HCT116 (cell line): ENCODE measurements around the gene JDP2. TPM values are rescaled to one million over a fixed set of nuclear protein-coding genes. Genes with fewer than 3 reads are reported as not detected.

ENCODE experiments used
- ATAC-seq: fragments of 200-7000 bp; cut with Tn5 transposase; 2 replicates; pipeline ENCODE4 v1.9.1; 2020; ENCODE audit warnings: mild to moderate bottlenecking, moderate library complexity
- BruUV-seq: library from RNA; stranded (reverse); fragments of 400-500 nt; replicated peaks from 2 replicates; lab custom pipeline; 2021; lab: Mats Ljungman, UMichigan
- CTCF ChIA-PET: fragments of 300-600 bp; sonication (Branson Sonifier 250); formaldehyde crosslinking; loops from one replicate; lab custom pipeline; 2021; ENCODE audit warnings: antibody characterized with exemption; lab: Charles Lee
- POLR2A ChIA-PET: fragments of 300-600, 350-600 bp; sonication (Branson Sonifier 250); formaldehyde crosslinking; loops from one replicate; lab custom pipeline; 2021; ENCODE audit warnings: antibody characterized with exemption; lab: Charles Lee
- RAD21 ChIA-PET, 2 experiments: fragments of 300-600 bp; sonication (Branson Sonifier 250); formaldehyde crosslinking; loops; one replicate each; lab custom pipeline; 2023; ENCODE audit warnings: low total read pairs in 2 of 2; ENCODE audit not compliant: uncharacterized antibody in 2 of 2, unreplicated experiment in 2 of 2, low non-redundant PET in 1 of 2; lab: Charles Lee
- DNase-seq: peaks from one replicate; pipeline ENCODE4 v3.0.0-alpha.2; 2010; ENCODE audit warnings: low read depth, low spot score
- H2AFZ ChIP-seq: fragments of 200-600 bp; shearing (Covaris generic), sonication (generic); 2 replicates; pipeline ENCODE4 v1.6.1; 2017; ENCODE audit warnings: low read depth, mixed run types, mixed read lengths, antibody characterized with exemption, low read length; ENCODE audit not compliant: poor library complexity, severe bottlenecking
- H3K27ac ChIP-seq: 2 replicates; pipeline ENCODE4 v1.5.1; 2012; ENCODE audit warnings: low read depth, low read length
- H3K27me3 ChIP-seq: fragments of 200-600 bp; sonication (generic); 2 replicates; pipeline ENCODE4 v1.6.1; 2016; ENCODE audit warnings: mixed run types, low read length, mixed read lengths; ENCODE audit not compliant: insufficient read depth
- H3K36me3 ChIP-seq, 2 experiments: fragments of 200-500 bp in 1 of 2; fragments of 200-600 bp in 1 of 2; sonication (Bioruptor generic) in 1 of 2; sonication (generic) in 1 of 2; 2 replicates each; pipeline versions ENCODE4 v1.5.1 to v1.6.1; 2014 to 2016; ENCODE audit warnings: low read length in 2 of 2, inconsistent platforms in 1 of 2, mixed read lengths in 1 of 2, mixed run types in 1 of 2; ENCODE audit not compliant: insufficient read depth in 2 of 2, control insufficient read depth in 1 of 2
- H3K4me1 ChIP-seq, 2 experiments: fragments of 200-600 bp in 1 of 2; sonication (generic) in 1 of 2; 2 replicates each; pipeline versions ENCODE4 v1.5.1 to v1.6.1; 2012 to 2017; ENCODE audit warnings: low read length in 2 of 2, inconsistent platforms in 1 of 2, mild to moderate bottlenecking in 1 of 2, mixed read lengths in 1 of 2, mixed run types in 1 of 2, moderate library complexity in 1 of 2; ENCODE audit not compliant: insufficient read depth in 2 of 2, control insufficient read depth in 1 of 2
- H3K4me2 ChIP-seq: fragments of 200-600 bp; sonication (generic); 2 replicates; pipeline ENCODE4 v1.6.1; 2017; ENCODE audit warnings: mixed run types, low read length, mixed read lengths
- H3K4me3 ChIP-seq, 2 experiments: fragments of 200-600 bp in 1 of 2; sonication (generic) in 1 of 2; replicated peaks in 1 of 2; 2 replicates each; pipeline ENCODE4 v1.5.1; 2011 to 2016; ENCODE audit warnings: low read length in 2 of 2, control low read depth in 1 of 2, low read depth in 1 of 2, mild to moderate bottlenecking in 1 of 2, mixed read lengths in 1 of 2, mixed run types in 1 of 2
- H3K79me2 ChIP-seq: fragments of 200-600 bp; sonication (generic); 2 replicates; pipeline ENCODE4 v1.6.1; 2017; ENCODE audit warnings: mild to moderate bottlenecking, mixed run types, low read length, moderate library complexity, mixed read lengths; ENCODE audit not compliant: insufficient read depth
- H3K9ac ChIP-seq: fragments of 200-600 bp; sonication (generic); 2 replicates; pipeline ENCODE4 v1.6.1; 2016; ENCODE audit warnings: low read length, mixed read lengths
- H3K9me2 ChIP-seq: fragments of 200-600 bp; sonication (generic), shearing (Covaris generic); 2 replicates; pipeline ENCODE4 v1.6.1; 2017; ENCODE audit warnings: mixed run types, mild to moderate bottlenecking, moderate library complexity; ENCODE audit not compliant: insufficient read depth
- H3K9me3 ChIP-seq, 2 experiments: fragments of 200-500 bp in 1 of 2; fragments of 200-600 bp in 1 of 2; sonication (Bioruptor generic) in 1 of 2; sonication (generic) in 1 of 2; 2 replicates each; pipeline ENCODE4 v1.6.1; 2014 to 2017; ENCODE audit warnings: low read length in 2 of 2, mixed read lengths in 2 of 2, inconsistent platforms in 1 of 2, low read depth in 1 of 2, mild to moderate bottlenecking in 1 of 2, mixed run types in 1 of 2, moderate library complexity in 1 of 2; ENCODE audit not compliant: control insufficient read depth in 1 of 2, insufficient read depth in 1 of 2
- H4K20me1 ChIP-seq: fragments of 200-600 bp; sonication (generic), shearing (Covaris generic); 2 replicates; pipeline ENCODE4 v1.6.1; 2017; ENCODE audit warnings: mixed run types, mild to moderate bottlenecking, moderate library complexity; ENCODE audit not compliant: insufficient read depth
- EGR1 ChIP-seq: IDR thresholded peaks from 2 replicates; pipeline ENCODE4 v1.6.1; 2012; ENCODE audit warnings: low read depth
- ELF1 ChIP-seq: IDR thresholded peaks from 2 replicates; pipeline ENCODE4 v1.6.1; 2012; ENCODE audit warnings: low read depth, borderline replicate concordance
- EZH2 ChIP-seq: fragments of 200-600 bp; sonication (generic); IDR thresholded peaks from 2 replicates; pipeline ENCODE4 v1.6.1; 2017; ENCODE audit warnings: antibody characterized with exemption, mixed run types
- EZH2phosphoT487 ChIP-seq: fragments of 200-600 bp; IDR thresholded peaks from 2 replicates; pipeline ENCODE4 v1.6.1; 2018; ENCODE audit warnings: antibody characterized with exemption, borderline replicate concordance
- POLR2A ChIP-seq: IDR thresholded peaks from 2 replicates; pipeline ENCODE4 v1.7.0; 2011; ENCODE audit warnings: borderline replicate concordance; ENCODE audit not compliant: insufficient read depth, insufficient read length; ENCODE audit errors: extremely low read depth
- RAD21 ChIP-seq: IDR thresholded peaks from 2 replicates; pipeline ENCODE4 v1.6.1; 2012; ENCODE audit warnings: low read depth, mild to moderate bottlenecking
- SP1 ChIP-seq: IDR thresholded peaks from 2 replicates; pipeline ENCODE4 v1.6.1; 2012; ENCODE audit warnings: low read depth
- SRF ChIP-seq: IDR thresholded peaks from 2 replicates; pipeline ENCODE4 v1.6.1; 2012; ENCODE audit warnings: low read depth
- ZFX ChIP-seq: fragments of 450-650 bp; IDR thresholded peaks from 2 replicates; pipeline ENCODE4 v1.6.1; 2017
- intact Hi-C: fragments of 100-400 bp; cut with micrococcal nuclease; formaldehyde crosslinking; loops from 2 replicates; pipeline ENCODE4 v1.10.0; 2022
- total RNA-seq: library from RNA; stranded (reverse); gene quantifications from one replicate; pipeline ENCODE4 v1.2.1, GENCODE V29; 2021; ENCODE audit not compliant: unreplicated experiment
- TF ChIP-seq, protein P1 (sequence below): IDR thresholded peaks from 2 replicates; pipeline ENCODE4 v1.6.1; 2011; ENCODE audit warnings: mild to moderate bottlenecking, low read length, moderate library complexity; ENCODE audit not compliant: insufficient replicate concordance; ENCODE audit errors: extremely low read depth
- TF ChIP-seq, protein P2 (sequence below): IDR thresholded peaks from 2 replicates; pipeline ENCODE4 v1.6.1; 2012
- TF ChIP-seq, protein P3 (sequence below): IDR thresholded peaks from 2 replicates; pipeline ENCODE4 v1.6.1; 2012; ENCODE audit warnings: low read depth

Gene JDP2
- total RNA-seq, 1 experiment from 2014 or later, result 25.4 TPM

DNA sequence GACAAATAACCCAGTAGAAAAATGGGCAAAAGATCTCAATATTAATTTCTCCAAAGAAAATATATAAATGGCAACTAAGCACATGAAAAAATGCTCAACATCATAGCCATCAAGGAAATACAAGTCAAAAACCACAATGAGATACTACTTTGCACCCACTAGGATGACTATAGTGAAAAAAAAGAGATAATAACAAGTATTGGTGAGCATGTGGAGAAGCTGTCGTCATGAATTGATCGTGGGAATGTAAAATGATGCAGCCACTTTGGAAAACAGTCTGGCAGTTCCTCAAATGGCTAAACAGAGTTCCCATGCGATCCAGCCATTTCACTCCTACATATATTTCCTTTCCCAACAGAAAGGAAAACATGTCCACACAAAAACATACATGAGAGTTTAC lies 18.1 kb downstream of the JDP2 start:
- H3K9ac ChIP-seq, result no peak overlapping the region
- no peaks in the 10 kb centered on the region for H3K27me3 ChIP-seq
- H3K4me2 ChIP-seq, result no peak overlapping the region
- no peak overlapping the region for H2AFZ ChIP-seq
- H3K27ac ChIP-seq, result no peak overlapping the region
- no TSS peak for BruUV-seq
- peaks cover 0 to 18% of the 10 kb centered on the region in 2 experiments; a peak in 2 of 4 replicates for H3K4me1 ChIP-seq
- H3K4me3 ChIP-seq, result no peak overlapping the region
- intact Hi-C loops, result no loop called here
- no peaks in the 10 kb centered on the region for H3K79me2 ChIP-seq
- ATAC-seq, result no peak
- H4K20me1 ChIP-seq, result no peaks in the 10 kb centered on the region
- CTCF ChIA-PET, result no interaction called here
- RAD21 ChIA-PET, result no interaction called here
- no peaks in the 10 kb centered on the region for H3K36me3 ChIP-seq
- H3K9me3 ChIP-seq, result no peaks in the 10 kb centered on the region
- POLR2A ChIA-PET, result no interaction called here
- no peaks in the 10 kb centered on the region for H3K9me2 ChIP-seq
- no peak for TF ChIP-seq SP1
- TF ChIP-seq EZH2phosphoT487, result no peak
- TF ChIP-seq EGR1, result no peak
- TF ChIP-seq SRF, result no peak
- TF ChIP-seq, protein P1, sequence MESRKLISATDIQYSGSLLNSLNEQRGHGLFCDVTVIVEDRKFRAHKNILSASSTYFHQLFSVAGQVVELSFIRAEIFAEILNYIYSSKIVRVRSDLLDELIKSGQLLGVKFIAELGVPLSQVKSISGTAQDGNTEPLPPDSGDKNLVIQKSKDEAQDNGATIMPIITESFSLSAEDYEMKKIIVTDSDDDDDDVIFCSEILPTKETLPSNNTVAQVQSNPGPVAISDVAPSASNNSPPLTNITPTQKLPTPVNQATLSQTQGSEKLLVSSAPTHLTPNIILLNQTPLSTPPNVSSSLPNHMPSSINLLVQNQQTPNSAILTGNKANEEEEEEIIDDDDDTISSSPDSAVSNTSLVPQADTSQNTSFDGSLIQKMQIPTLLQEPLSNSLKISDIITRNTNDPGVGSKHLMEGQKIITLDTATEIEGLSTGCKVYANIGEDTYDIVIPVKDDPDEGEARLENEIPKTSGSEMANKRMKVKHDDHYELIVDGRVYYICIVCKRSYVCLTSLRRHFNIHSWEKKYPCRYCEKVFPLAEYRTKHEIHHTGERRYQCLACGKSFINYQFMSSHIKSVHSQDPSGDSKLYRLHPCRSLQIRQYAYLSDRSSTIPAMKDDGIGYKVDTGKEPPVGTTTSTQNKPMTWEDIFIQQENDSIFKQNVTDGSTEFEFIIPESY, result no peak
- TF ChIP-seq ELF1, result no peak
- TF ChIP-seq EZH2, result no peak
- TF ChIP-seq POLR2A, result no peak
- TF ChIP-seq, protein P2, sequence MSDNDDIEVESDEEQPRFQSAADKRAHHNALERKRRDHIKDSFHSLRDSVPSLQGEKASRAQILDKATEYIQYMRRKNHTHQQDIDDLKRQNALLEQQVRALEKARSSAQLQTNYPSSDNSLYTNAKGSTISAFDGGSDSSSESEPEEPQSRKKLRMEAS, result no peak
- no peak for TF ChIP-seq RAD21
- TF ChIP-seq, protein P3, sequence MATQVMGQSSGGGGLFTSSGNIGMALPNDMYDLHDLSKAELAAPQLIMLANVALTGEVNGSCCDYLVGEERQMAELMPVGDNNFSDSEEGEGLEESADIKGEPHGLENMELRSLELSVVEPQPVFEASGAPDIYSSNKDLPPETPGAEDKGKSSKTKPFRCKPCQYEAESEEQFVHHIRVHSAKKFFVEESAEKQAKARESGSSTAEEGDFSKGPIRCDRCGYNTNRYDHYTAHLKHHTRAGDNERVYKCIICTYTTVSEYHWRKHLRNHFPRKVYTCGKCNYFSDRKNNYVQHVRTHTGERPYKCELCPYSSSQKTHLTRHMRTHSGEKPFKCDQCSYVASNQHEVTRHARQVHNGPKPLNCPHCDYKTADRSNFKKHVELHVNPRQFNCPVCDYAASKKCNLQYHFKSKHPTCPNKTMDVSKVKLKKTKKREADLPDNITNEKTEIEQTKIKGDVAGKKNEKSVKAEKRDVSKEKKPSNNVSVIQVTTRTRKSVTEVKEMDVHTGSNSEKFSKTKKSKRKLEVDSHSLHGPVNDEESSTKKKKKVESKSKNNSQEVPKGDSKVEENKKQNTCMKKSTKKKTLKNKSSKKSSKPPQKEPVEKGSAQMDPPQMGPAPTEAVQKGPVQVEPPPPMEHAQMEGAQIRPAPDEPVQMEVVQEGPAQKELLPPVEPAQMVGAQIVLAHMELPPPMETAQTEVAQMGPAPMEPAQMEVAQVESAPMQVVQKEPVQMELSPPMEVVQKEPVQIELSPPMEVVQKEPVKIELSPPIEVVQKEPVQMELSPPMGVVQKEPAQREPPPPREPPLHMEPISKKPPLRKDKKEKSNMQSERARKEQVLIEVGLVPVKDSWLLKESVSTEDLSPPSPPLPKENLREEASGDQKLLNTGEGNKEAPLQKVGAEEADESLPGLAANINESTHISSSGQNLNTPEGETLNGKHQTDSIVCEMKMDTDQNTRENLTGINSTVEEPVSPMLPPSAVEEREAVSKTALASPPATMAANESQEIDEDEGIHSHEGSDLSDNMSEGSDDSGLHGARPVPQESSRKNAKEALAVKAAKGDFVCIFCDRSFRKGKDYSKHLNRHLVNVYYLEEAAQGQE, result no peak
- TF ChIP-seq ZFX, result no peak
- DNase-seq, result no peak
